Progenitor cell of endocrine pancreas (in vitro differentiated cells): Measurements from ENCODE around the gene FILIP1. TPM values are rescaled to one million over a fixed set of nuclear protein-coding genes. Genes with fewer than 3 reads are reported as not detected.
"Not testable (repeated sequence)": the region's sequence is repeated elsewhere in the genome, so short reads cannot be mapped to it uniquely, and the experiment has no call there.

Experiments
- DNase-seq: peaks from one replicate; pipeline ENCODE4 v3.0.0; 2021; ENCODE audit warnings: low spot score; ENCODE audit not compliant: unreplicated experiment
- H3K27ac Mint-ChIP-seq: 2 replicates; pipeline ENCODE4 v1.8.0; 2021; ENCODE audit warnings: mild to moderate bottlenecking, moderate library complexity, mixed read lengths
- H3K27me3 Mint-ChIP-seq: 2 replicates; pipeline ENCODE4 v1.8.0; 2021; ENCODE audit warnings: mixed read lengths
- H3K36me3 Mint-ChIP-seq: 2 replicates; pipeline ENCODE4 v1.8.0; 2022; ENCODE audit warnings: mixed read lengths; ENCODE audit not compliant: insufficient read depth
- H3K4me1 Mint-ChIP-seq: 2 replicates; pipeline ENCODE4 v1.8.0; 2021; ENCODE audit warnings: low read depth, mixed read lengths
- H3K4me3 Mint-ChIP-seq: 2 replicates; pipeline ENCODE4 v1.8.0; 2021; ENCODE audit warnings: low read depth, mild to moderate bottlenecking, moderate library complexity, mixed read lengths
- H3K9me3 Mint-ChIP-seq: 2 replicates; pipeline ENCODE4 v1.8.0; 2021; ENCODE audit warnings: low read depth, mixed read lengths
- total RNA-seq: library from RNA; stranded (reverse); gene quantifications from 2 replicates; pipeline ENCODE4 v1.2.1, GENCODE V29; 2021
- TF ChIP-seq, protein P1 (sequence below): fragments of 200-600 bp; sonication (generic); IDR thresholded peaks from one replicate; pipeline ENCODE4 v1.5.0; 2021; ENCODE audit warnings: antibody characterized with exemption, mild to moderate bottlenecking; ENCODE audit not compliant: unreplicated experiment

FILIP1 gene
- total RNA-seq, 1 donor from 2014 or later, result 0.31 TPM

DNA sequence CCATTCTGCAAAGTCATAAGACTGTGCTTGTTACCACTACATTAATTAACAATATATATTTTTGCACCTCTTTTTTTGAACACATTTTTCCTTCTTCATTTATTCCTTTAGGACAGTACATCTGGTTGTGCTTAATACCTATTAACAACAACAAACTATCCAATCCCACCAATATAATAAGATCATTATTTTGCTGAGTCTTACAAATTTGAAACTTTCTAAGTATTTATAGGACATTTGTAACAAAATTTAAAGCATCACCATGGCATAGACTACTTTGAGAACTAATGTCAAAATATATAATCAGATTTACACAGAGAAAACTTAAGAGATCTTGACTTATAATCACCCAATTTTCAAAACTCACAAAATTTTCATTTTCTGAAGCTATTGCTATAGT lies 47.9 kb downstream of the FILIP1 start:
- Mint-ChIP-seq H3K27ac (no peak overlapping the region), H3K4me3 (no peak overlapping the region), H3K9me3 (peaks cover 4% of the 10 kb centered on the region), H3K4me1 (no peaks in the 10 kb centered on the region), H3K27me3 (no peaks in the 10 kb centered on the region), H3K36me3 (no peaks in the 10 kb centered on the region)
- TF ChIP-seq, protein P1, sequence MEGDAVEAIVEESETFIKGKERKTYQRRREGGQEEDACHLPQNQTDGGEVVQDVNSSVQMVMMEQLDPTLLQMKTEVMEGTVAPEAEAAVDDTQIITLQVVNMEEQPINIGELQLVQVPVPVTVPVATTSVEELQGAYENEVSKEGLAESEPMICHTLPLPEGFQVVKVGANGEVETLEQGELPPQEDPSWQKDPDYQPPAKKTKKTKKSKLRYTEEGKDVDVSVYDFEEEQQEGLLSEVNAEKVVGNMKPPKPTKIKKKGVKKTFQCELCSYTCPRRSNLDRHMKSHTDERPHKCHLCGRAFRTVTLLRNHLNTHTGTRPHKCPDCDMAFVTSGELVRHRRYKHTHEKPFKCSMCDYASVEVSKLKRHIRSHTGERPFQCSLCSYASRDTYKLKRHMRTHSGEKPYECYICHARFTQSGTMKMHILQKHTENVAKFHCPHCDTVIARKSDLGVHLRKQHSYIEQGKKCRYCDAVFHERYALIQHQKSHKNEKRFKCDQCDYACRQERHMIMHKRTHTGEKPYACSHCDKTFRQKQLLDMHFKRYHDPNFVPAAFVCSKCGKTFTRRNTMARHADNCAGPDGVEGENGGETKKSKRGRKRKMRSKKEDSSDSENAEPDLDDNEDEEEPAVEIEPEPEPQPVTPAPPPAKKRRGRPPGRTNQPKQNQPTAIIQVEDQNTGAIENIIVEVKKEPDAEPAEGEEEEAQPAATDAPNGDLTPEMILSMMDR, result no peak
- no peak for DNase-seq

DNA sequence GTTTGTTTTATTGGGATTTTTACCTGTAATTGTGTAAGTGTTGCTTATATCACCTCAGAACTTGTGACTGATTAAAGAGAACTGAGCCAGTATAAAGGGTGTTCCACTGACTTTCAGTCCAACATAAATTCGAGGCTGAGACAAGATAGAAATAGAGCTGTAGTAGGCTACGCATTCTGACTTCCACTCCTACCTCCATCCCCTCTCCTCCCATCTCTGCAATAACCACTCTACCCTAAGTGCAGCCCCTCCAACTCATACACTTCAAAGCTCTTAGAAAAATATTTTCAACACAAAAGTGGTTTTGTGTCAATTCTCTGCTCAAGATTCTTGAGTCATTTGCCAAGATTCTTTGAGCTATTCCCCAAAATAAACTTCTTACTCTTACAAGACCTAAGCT lies 48.7 kb downstream of the FILIP1 start:
- H3K27me3 Mint-ChIP-seq, result no peaks in the 10 kb centered on the region
- H3K36me3 Mint-ChIP-seq, result no peaks in the 10 kb centered on the region
- no peak for DNase-seq
- no peak overlapping the region for H3K4me3 Mint-ChIP-seq
- H3K27ac Mint-ChIP-seq, result no peak overlapping the region
- H3K9me3 Mint-ChIP-seq, result peaks cover 4% of the 10 kb centered on the region
- H3K4me1 Mint-ChIP-seq, result peaks cover 4% of the 10 kb centered on the region
- TF ChIP-seq, protein P1, result no peak

DNA sequence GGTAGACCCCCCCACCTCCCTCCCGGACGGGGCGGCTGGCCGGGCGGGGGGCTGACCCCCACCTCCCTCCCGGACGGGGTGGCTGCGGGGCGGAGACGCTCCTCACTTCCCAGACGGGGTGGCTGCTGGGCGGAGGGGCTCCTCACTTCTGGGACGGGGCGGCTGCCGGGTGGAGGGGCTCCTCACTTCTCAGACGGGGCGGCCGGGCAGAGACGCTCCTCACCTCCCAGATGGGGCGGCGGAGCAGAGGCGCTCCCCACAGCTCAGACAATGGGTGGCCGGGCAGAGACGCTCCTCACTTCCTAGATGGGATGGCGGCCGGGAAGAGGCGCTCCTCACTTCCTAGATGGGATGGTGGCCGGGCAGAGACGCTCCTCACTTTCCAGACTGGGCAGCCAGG lies 51.7 kb downstream of the FILIP1 start:
- H3K9me3 Mint-ChIP-seq, H3K27ac Mint-ChIP-seq, H3K36me3 Mint-ChIP-seq, DNase-seq, H3K4me3 Mint-ChIP-seq, H3K27me3 Mint-ChIP-seq: not testable (repeated sequence)
- H3K4me1 Mint-ChIP-seq, result peaks cover 19% of the 10 kb centered on the region

DNA sequence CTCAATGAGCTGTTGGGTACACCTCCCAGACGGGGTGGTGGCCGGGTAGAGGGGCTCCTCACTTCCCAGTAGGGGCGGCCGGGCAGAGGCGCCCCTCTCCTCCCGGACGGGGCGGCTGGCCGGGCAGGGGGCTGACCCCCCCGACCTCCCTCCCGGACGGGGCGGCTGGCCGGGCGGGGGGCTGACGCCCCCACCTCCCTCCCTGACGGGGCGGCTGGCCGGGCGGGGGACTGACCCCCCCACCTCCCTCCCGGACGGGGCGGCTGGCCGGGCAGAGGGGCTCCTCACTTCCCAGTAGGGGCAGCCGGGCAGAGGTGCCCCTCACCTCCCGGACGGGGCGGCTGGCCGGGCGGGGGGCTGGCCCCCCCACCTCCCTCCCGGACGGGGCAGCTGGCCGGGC lies 52.1 kb downstream of the FILIP1 start:
- H3K27me3 Mint-ChIP-seq, DNase-seq, H3K27ac Mint-ChIP-seq, H3K4me3 Mint-ChIP-seq, H3K36me3 Mint-ChIP-seq, H3K9me3 Mint-ChIP-seq: not testable (repeated sequence)
- peaks cover 19% of the 10 kb centered on the region for H3K4me1 Mint-ChIP-seq

DNA sequence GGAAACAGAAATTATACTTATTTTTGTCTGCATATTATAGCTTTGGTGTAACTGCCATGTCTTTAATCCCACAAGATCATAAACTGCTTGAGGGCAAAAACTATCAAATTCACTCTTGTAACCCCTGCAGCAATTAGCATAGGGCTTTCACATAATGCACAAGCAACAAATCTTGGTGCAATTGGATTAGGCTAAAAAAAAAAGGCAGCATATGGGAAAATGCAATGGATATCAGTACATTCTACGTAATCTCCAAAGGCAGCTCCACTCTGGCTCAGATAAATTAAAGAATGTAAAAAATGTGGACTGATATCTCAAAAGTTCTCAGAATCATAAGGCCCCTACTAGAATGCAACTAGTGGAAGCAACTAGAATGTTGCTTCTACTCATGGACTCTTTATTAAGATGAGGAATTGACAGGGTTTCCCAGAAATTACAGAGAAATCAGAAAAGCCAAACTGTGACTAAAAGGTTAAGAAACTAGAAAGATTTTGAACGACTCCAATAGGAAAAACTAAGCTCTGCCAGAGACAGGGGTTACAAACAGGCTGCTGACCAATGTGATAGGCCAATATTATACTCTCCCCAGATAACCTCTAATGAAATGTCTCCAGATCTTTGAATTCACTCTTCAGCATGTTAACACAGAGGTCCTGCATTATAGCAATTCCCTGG lies 55.0 kb downstream of the FILIP1 start:
- TF ChIP-seq, protein P1, result no peak
- peaks cover 3% of the 10 kb centered on the region for H3K9me3 Mint-ChIP-seq
- no peak overlapping the region for H3K4me3 Mint-ChIP-seq
- DNase-seq, result no peak
- no peaks in the 10 kb centered on the region for H3K36me3 Mint-ChIP-seq
- H3K27me3 Mint-ChIP-seq, result no peaks in the 10 kb centered on the region
- peaks cover 20% of the 10 kb centered on the region for H3K4me1 Mint-ChIP-seq
- H3K27ac Mint-ChIP-seq, result no peak overlapping the region

DNA sequence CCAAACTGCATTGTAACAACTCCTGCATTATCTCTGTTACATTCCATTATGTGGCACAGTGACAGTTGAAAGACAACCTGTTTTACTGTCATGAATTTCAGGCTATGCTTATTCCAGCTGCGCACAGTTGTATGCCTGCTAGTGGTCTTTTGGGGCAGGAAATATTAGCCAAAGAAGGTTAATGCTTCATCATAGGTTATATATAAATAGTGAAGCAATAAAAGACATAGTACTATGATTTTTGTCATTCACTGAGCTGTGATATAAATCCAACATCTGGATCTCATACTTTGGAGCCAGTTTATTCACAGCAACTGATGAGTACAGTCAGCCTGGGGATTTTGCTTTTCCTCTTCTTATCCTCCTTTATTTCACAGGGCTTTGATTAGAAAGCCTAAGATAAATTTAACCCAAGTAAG lies 55.6 kb downstream of the FILIP1 start:
- Mint-ChIP-seq H3K27ac (no peak overlapping the region), H3K36me3 (no peaks in the 10 kb centered on the region), H3K4me3 (no peak overlapping the region), H3K27me3 (no peaks in the 10 kb centered on the region), H3K9me3 (peaks cover 3% of the 10 kb centered on the region), H3K4me1 (peaks cover 20% of the 10 kb centered on the region)
- no peak for DNase-seq
- TF ChIP-seq, protein P1, result no peak
